SK-N-MC (cell line): ENCODE data around the gene ST8SIA4.

Source experiments
- EZH2 ChIP-seq: fragments of 200-600 bp; sonication (generic); IDR thresholded peaks from one replicate; pipeline ENCODE4 v1.6.1; 2017; ENCODE audit warnings: antibody characterized with exemption
- POLR2AphosphoS5 ChIP-seq: IDR thresholded peaks from 2 replicates; pipeline ENCODE4 v1.6.1; 2012; ENCODE audit warnings: mild to moderate bottlenecking, low read depth, low read length, borderline replicate concordance

DNA sequence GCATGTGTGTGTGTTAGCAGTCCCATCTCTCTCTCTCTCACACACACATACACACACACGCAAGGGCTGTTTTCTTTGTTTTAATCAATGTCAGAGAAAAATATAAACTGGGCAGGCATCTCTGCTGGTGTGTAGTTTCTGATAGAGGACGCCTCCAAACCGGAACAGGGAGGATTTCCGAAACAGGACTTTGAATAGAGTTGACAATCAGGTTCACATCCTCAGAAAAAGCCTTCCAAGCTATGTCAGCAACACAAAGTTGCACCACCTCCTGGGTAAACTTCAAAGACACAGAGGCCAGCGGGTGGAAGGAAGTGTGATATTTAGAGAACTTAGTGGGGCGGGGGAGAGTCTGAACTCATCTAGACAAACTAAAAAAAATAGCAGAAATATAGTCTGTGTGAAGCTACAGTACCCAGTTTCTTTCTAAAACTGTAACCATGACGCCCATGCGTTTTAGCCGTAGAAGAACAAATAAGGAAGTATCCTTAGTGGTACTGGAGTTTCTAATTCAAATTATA lies 1.2 kb downstream of the ST8SIA4 start:
- TF ChIP-seq EZH2: no peak
- no peak for TF ChIP-seq POLR2AphosphoS5
